Measurements from ENCODE around the gene MCAM.

The MCAM gene

DNA sequence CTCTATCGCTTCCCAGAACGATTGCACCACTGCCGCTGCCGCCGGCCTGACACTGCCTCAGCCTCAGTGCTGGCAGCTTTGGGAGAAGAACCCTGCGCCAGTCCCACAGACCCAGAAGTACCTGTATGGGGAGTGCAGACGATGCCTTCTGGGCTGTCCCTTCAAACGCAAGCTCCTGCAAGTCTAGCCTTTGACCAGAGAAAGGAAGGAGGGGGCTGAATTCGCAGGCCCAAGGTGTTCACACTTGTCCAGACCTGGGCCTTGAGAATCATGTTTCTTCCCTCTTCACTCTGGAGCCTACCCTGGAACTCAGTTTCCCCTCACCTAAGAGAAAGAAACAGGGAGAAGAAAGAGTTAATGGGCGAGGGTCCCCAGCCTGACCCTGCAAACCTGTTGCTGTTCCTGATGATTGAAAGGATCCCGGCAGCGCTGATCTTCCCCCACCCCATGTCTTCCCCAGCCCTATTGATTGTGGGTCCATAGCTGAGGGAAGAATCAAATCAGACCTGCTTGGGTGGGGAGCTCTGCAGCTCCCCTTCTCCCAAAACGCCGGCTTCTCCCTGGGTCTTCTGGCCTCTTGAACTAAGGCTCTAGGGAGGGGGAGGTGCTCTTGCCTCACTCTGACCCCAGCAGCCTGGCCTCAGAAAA lies 786 bp upstream of the MCAM start:
- H3K4me3 ChIP-seq (ENCODE audit: low read depth in 1 of 2, low read length in 1 of 2): peak overlapping the region in 1 of 2 experiments; percentile 5
- H3K27ac ChIP-seq: no peak overlapping the region
- TF ChIP-seq, protein P1, sequence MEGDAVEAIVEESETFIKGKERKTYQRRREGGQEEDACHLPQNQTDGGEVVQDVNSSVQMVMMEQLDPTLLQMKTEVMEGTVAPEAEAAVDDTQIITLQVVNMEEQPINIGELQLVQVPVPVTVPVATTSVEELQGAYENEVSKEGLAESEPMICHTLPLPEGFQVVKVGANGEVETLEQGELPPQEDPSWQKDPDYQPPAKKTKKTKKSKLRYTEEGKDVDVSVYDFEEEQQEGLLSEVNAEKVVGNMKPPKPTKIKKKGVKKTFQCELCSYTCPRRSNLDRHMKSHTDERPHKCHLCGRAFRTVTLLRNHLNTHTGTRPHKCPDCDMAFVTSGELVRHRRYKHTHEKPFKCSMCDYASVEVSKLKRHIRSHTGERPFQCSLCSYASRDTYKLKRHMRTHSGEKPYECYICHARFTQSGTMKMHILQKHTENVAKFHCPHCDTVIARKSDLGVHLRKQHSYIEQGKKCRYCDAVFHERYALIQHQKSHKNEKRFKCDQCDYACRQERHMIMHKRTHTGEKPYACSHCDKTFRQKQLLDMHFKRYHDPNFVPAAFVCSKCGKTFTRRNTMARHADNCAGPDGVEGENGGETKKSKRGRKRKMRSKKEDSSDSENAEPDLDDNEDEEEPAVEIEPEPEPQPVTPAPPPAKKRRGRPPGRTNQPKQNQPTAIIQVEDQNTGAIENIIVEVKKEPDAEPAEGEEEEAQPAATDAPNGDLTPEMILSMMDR (IDR thresholded peaks at IDR 0.05): no peak
- no peaks in the 10 kb centered on the region for H3K9me3 ChIP-seq
- peaks cover 51 to 55% of the 10 kb centered on the region in 2 experiments for H3K4me1 ChIP-seq (ENCODE audit: control insufficient read depth in 1 of 2, insufficient read depth in 1 of 2, low read depth in 1 of 2, low read length in 1 of 2)
- peaks cover 100% of the 10 kb centered on the region for H3K27me3 ChIP-seq
- no peaks in the 10 kb centered on the region for H3K36me3 ChIP-seq

DNA sequence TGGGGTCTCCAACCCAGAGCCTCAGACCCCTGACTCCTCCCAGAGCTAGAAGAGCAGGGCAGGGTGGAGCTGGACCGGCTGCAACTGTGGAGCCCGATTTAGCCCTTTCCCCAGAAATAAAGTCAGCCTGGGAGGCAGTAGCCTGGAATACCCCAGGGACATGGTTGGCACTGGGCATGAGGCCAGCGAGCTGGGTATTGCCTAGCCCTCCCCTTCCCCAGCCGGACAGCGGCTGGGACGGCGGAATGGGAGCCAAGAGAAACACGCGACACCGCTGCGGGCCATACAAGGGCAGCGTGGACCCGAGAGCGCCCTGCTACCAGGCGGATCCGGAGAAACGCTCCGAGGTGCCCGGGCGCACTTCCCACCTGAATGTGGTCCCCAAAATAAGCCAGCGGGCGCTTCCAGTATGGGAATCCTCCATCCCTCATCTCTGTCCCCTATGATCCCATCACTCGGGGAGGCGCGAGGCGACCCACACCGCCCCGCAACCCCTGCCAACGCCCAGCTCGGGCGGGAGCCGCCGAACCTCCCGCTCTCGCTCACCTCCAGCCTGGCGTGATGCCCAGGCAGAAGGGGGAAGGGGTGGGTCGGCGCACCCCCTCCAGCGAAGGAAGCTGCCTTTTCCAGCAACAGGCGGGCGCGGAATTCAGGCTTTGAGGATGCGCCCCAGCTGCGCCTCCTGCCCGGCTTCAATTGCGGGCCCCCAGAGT lies 758 bp downstream of the MCAM start:
- Histone ChIP-seq H3K4me1 (ENCODE audit: control insufficient read depth in 1 of 2, insufficient read depth in 1 of 2, low read depth in 1 of 2, low read length in 1 of 2) (peaks cover 43 to 48% of the 10 kb centered on the region in 2 experiments), H3K9me3 (no peaks in the 10 kb centered on the region), H3K27ac (no peak overlapping the region), H3K4me3 (ENCODE audit: low read depth in 1 of 2, low read length in 1 of 2) (no peak overlapping the region), H3K27me3 (peaks cover 98% of the 10 kb centered on the region), H3K36me3 (peaks cover under 1% of the 10 kb centered on the region)
- TF ChIP-seq, protein P1 (IDR thresholded peaks at IDR 0.05): no peak

- Histone ChIP-seq H3K4me3 (ENCODE audit: low read depth in 1 of 2, low read length in 1 of 2) (no peak overlapping the region), H3K36me3 (peaks cover 9% of the 10 kb centered on the region), H3K27me3 (peaks cover 90% of the 10 kb centered on the region), H3K9me3 (no peaks in the 10 kb centered on the region), H3K4me1 (ENCODE audit: control insufficient read depth in 1 of 2, insufficient read depth in 1 of 2, low read depth in 1 of 2, low read length in 1 of 2) (peaks cover 36 to 41% of the 10 kb centered on the region in 2 experiments), H3K27ac (no peak overlapping the region)
- TF ChIP-seq, protein P1 (IDR thresholded peaks at IDR 0.05): no peak
Observed at GRCh38 chr11:119315131-119316015, 1.6 kb downstream of the MCAM start.

GRCh38 chr11:119314726-119315125 lies 2.2 kb downstream of the MCAM start:
- TF ChIP-seq, protein P1 (IDR thresholded peaks at IDR 0.05): no peak
- peaks cover 36 to 40% of the 10 kb centered on the region in 2 experiments for H3K4me1 ChIP-seq (ENCODE audit: control insufficient read depth in 1 of 2, insufficient read depth in 1 of 2, low read depth in 1 of 2, low read length in 1 of 2)
- no peak overlapping the region for H3K4me3 ChIP-seq (ENCODE audit: low read depth in 1 of 2, low read length in 1 of 2)
- H3K27me3 ChIP-seq: peaks cover 83% of the 10 kb centered on the region
- no peak overlapping the region for H3K27ac ChIP-seq
- no peaks in the 10 kb centered on the region for H3K9me3 ChIP-seq
- H3K36me3 ChIP-seq: peaks cover 15% of the 10 kb centered on the region

GRCh38 chr11:119310682-119311052 lies 6.3 kb downstream of the MCAM start:
- TF ChIP-seq, protein P1 (IDR thresholded peaks at IDR 0.05): no peak
- Histone ChIP-seq H3K4me1 (ENCODE audit: control insufficient read depth in 1 of 2, insufficient read depth in 1 of 2, low read depth in 1 of 2, low read length in 1 of 2) (peaks cover under 1 to 6% of the 10 kb centered on the region in 2 experiments), H3K27ac (no peak overlapping the region), H3K4me3 (ENCODE audit: low read depth in 1 of 2, low read length in 1 of 2) (no peak overlapping the region), H3K27me3 (peaks cover 43% of the 10 kb centered on the region), H3K9me3 (no peaks in the 10 kb centered on the region), H3K36me3 (peaks cover 54% of the 10 kb centered on the region)
